Gastroesophageal sphincter (tissue), 4 donors: Measurements from ENCODE around the gene EPSTI1. TPM values are rescaled to one million over a fixed set of nuclear protein-coding genes. Genes with fewer than 3 reads are reported as not detected.

Experiments used
- ATAC-seq: fragments of 150-250 bp; one replicate; pipeline ENCODE4 v1.9.1; 2016; ENCODE audit warnings: mild to moderate bottlenecking, moderate library complexity
- H3K27ac ChIP-seq, 4 donors: fragments of 200-600 bp; sonication (generic) in 3 of 4; 1 replicate in 3 of 4; 2 replicates in 1 of 4; pipeline ENCODE4 v1.5.1; 2016 to 2019
- H3K27me3 ChIP-seq: fragments of 200-600 bp; sonication (generic); one replicate; pipeline ENCODE4 v1.5.1; 2019
- H3K36me3 ChIP-seq, 2 donors: fragments of 200-600 bp; sonication (generic); one replicate each; pipeline ENCODE4 v1.5.1; 2019; ENCODE audit warnings: control low read depth in 1 of 2
- H3K4me1 ChIP-seq, 3 donors: fragments of 200-600 bp; sonication (generic); 1 replicate in 2 of 3; 2 replicates in 1 of 3; pipeline ENCODE4 v1.5.1; 2016 to 2019; ENCODE audit warnings: control low read depth in 2 of 3
- H3K4me3 ChIP-seq, 2 donors: fragments of 200-600 bp; sonication (generic); one replicate each; pipeline ENCODE4 v1.5.1; 2019; ENCODE audit warnings: mild to moderate bottlenecking in 1 of 2, moderate library complexity in 1 of 2
- H3K9me3 ChIP-seq, 3 donors: fragments of 200-600 bp; sonication (generic); one replicate each; pipeline ENCODE4 v1.5.1; 2017 to 2019; ENCODE audit warnings: control low read depth in 2 of 3
- CTCF ChIP-seq, 4 experiments: fragments of 200-600 bp in 2 of 4; fragments of 450-650 bp in 2 of 4; sonication (generic) in 1 of 4; IDR thresholded peaks; one replicate each; pipeline ENCODE4 v1.5.1; 2017 to 2019; ENCODE audit warnings: antibody characterized with exemption in 4 of 4, mild to moderate bottlenecking in 2 of 4, moderate library complexity in 2 of 4
- POLR2A ChIP-seq, 2 donors: fragments of 450-650 bp; IDR thresholded peaks; one replicate each; pipeline ENCODE4 v1.6.1; 2017; ENCODE audit warnings: antibody characterized with exemption in 2 of 2, mild to moderate bottlenecking in 2 of 2, moderate library complexity in 1 of 2
- POLR2AphosphoS5 ChIP-seq: sonication (generic); formaldehyde crosslinking; IDR thresholded peaks from one replicate; pipeline ENCODE4 v1.6.1; 2017; ENCODE audit warnings: antibody characterized with exemption
- WGBS, 2 donors: methylation state at CpG; one replicate each; pipeline ENCODE4 v1.1.5; 2018; ENCODE audit warnings: low coverage in 1 of 2; 5-methylcytosine and 5-hydroxymethylcytosine counted together
- total RNA-seq, 4 donors: library from RNA; depleted of rRNA; stranded (reverse); fragments of >200 nt; gene quantifications; one replicate each; pipeline ENCODE4 v1.1.0, GENCODE V29; 2016

Gene EPSTI1
- total RNA-seq, 4 donors from 2014 or later: 6.1 to 13.3 (median 7.8) TPM

- Histone ChIP-seq H3K27ac (no peak overlapping the region), H3K4me3 (no peak overlapping the region), H3K4me1 (no peaks in the 10 kb centered on the region), H3K9me3 (no peaks in the 10 kb centered on the region), H3K27me3 (no peaks in the 10 kb centered on the region), H3K36me3 (no peaks in the 10 kb centered on the region)
- ATAC-seq: no peak
- 45 to 60% methylated on average over 8 to 10 of the region's 10 CpGs for WGBS, 2 donors
- TF ChIP-seq POLR2AphosphoS5 (no peak), POLR2A (IDR thresholded peaks at IDR 0.05) (no peak), CTCF (IDR thresholded peaks at IDR 0.05) (peak in 1 of 4 experiments; percentile 16)
These were observed 154.9 kb downstream of the EPSTI1 start for GRCh38 chr13:42836930-42837690.

Other genes with a start within 250 kb of the EPSTI1 start
- gene FAM216B, start 210.7 kb downstream of the EPSTI1 start, total RNA-seq: not detected
- 10 to 100 TPM in 3 of 4 donors, 1 to 10 TPM in 1; 9.3 to 21.6 (median 12.7) TPM for gene DNAJC15, start 31.3 kb upstream of the EPSTI1 start, total RNA-seq